Chondrocyte (in vitro differentiated cells): ENCODE data around the gene SV2C. TPM values are rescaled to one million over a fixed set of nuclear protein-coding genes. Genes with fewer than 3 reads are reported as not detected.

Source experiments
- DNase-seq: peaks from one replicate; pipeline ENCODE4 v3.0.0; 2021; ENCODE audit warnings: mixed read lengths, low spot score
- H3K27ac Mint-ChIP-seq: one replicate; pipeline ENCODE4 v1.8.0; 2021; ENCODE audit warnings: mild to moderate bottlenecking, moderate library complexity, mixed read lengths; ENCODE audit not compliant: unreplicated experiment
- H3K27me3 Mint-ChIP-seq: 2 replicates; pipeline ENCODE4 v1.8.0; 2021; ENCODE audit warnings: low read depth, mixed read lengths
- H3K36me3 Mint-ChIP-seq: 2 replicates; pipeline ENCODE4 v1.8.0; 2021; ENCODE audit warnings: low read depth, mixed read lengths
- H3K4me1 Mint-ChIP-seq: 2 replicates; pipeline ENCODE4 v1.8.0; 2021; ENCODE audit warnings: low read depth, mild to moderate bottlenecking, mixed read lengths
- H3K4me3 Mint-ChIP-seq: one replicate; pipeline ENCODE4 v1.8.0; 2021; ENCODE audit warnings: mild to moderate bottlenecking, moderate library complexity, mixed read lengths; ENCODE audit not compliant: unreplicated experiment
- H3K9me3 Mint-ChIP-seq: 2 replicates; pipeline ENCODE4 v1.8.0; 2021; ENCODE audit warnings: low read depth, mixed read lengths
- CTCF ChIP-seq: fragments of 200-600 bp; sonication (generic); IDR thresholded peaks from 2 replicates; pipeline ENCODE4 v1.5.0; 2021; ENCODE audit warnings: antibody characterized with exemption, mild to moderate bottlenecking, moderate library complexity
- total RNA-seq: library from RNA; stranded (reverse); gene quantifications from 3 replicates; pipeline ENCODE4 v1.2.1, GENCODE V29; 2021

SV2C gene
- total RNA-seq, 1 donor from 2014 or later = 0.02 TPM

- Mint-ChIP-seq H3K36me3 (no peaks in the 10 kb centered on the region), H3K9me3 (no peaks in the 10 kb centered on the region), H3K27me3 (peaks cover 2% of the 10 kb centered on the region), H3K4me1 (no peaks in the 10 kb centered on the region), H3K4me3 (no peak overlapping the region), H3K27ac (no peak overlapping the region)
- no peak for DNase-seq
- no peak for TF ChIP-seq CTCF
Measured at GRCh38 chr5:76187386-76187785, 104.2 kb downstream of the SV2C start.

- H3K9me3 Mint-ChIP-seq = no peaks in the 10 kb centered on the region
- no peak overlapping the region for H3K27ac Mint-ChIP-seq
- H3K36me3 Mint-ChIP-seq = no peaks in the 10 kb centered on the region
- H3K27me3 Mint-ChIP-seq = peaks cover 10% of the 10 kb centered on the region
- no peak for TF ChIP-seq CTCF
- DNase-seq = no peak
- H3K4me3 Mint-ChIP-seq = no peak overlapping the region
- H3K4me1 Mint-ChIP-seq = no peaks in the 10 kb centered on the region
Measured at GRCh38 chr5:76190356-76190755, 107.2 kb downstream of the SV2C start.

- Mint-ChIP-seq H3K27ac (no peak overlapping the region), H3K9me3 (no peaks in the 10 kb centered on the region), H3K4me1 (no peaks in the 10 kb centered on the region), H3K36me3 (no peaks in the 10 kb centered on the region), H3K27me3 (peaks cover 15% of the 10 kb centered on the region), H3K4me3 (no peak overlapping the region)
- no peak for TF ChIP-seq CTCF
- no peak for DNase-seq
Measured at GRCh38 chr5:76192837-76193236, 109.7 kb downstream of the SV2C start.

GRCh38 chr5:76193635-76194034, 110.5 kb downstream of the SV2C start:
- DNase-seq = no peak
- peaks cover 15% of the 10 kb centered on the region for H3K27me3 Mint-ChIP-seq
- no peaks in the 10 kb centered on the region for H3K36me3 Mint-ChIP-seq
- no peak overlapping the region for H3K27ac Mint-ChIP-seq
- no peak for TF ChIP-seq CTCF
- no peaks in the 10 kb centered on the region for H3K9me3 Mint-ChIP-seq
- H3K4me3 Mint-ChIP-seq = no peak overlapping the region
- H3K4me1 Mint-ChIP-seq = no peaks in the 10 kb centered on the region

- peaks cover 3% of the 10 kb centered on the region for H3K4me1 Mint-ChIP-seq
- no peaks in the 10 kb centered on the region for H3K9me3 Mint-ChIP-seq
- H3K36me3 Mint-ChIP-seq = no peaks in the 10 kb centered on the region
- peaks cover 15% of the 10 kb centered on the region for H3K27me3 Mint-ChIP-seq
- DNase-seq = no peak
- H3K4me3 Mint-ChIP-seq = no peak overlapping the region
- no peak for TF ChIP-seq CTCF
- H3K27ac Mint-ChIP-seq = no peak overlapping the region
Measured at GRCh38 chr5:76194340-76194739, 111.2 kb downstream of the SV2C start.
